Loucy (cell line): ENCODE results near the gene SIRPG.
"Not testable (repeated sequence)": the region's sequence is repeated elsewhere in the genome, so short reads cannot be mapped to it uniquely, and the experiment has no call there.

Experiments
- H2AFZ ChIP-seq: fragments of 200-600 bp; sonication (generic); 2 replicates; pipeline ENCODE4 v1.6.0; 2016; ENCODE audit warnings: antibody characterized with exemption, mild to moderate bottlenecking, low read length, moderate library complexity
- H3F3A ChIP-seq: fragments of 200-600 bp; 2 replicates; pipeline ENCODE4 v1.6.0; 2016; ENCODE audit warnings: antibody characterized with exemption, low read depth, mild to moderate bottlenecking
- H3K27me3 ChIP-seq: fragments of 200-600 bp; sonication (generic); 2 replicates; pipeline ENCODE4 v1.6.1; 2014; ENCODE audit warnings: low read length, mild to moderate bottlenecking; ENCODE audit not compliant: insufficient read depth, poor library complexity, severe bottlenecking
- H3K36me3 ChIP-seq: fragments of 200-600 bp; sonication (generic); 2 replicates; pipeline ENCODE4 v1.6.1; 2016; ENCODE audit warnings: low read length; ENCODE audit not compliant: insufficient read depth
- H3K4me1 ChIP-seq: fragments of 200-600 bp; sonication (generic); 2 replicates; pipeline ENCODE4 v1.5.1; 2014; ENCODE audit warnings: low read length, mild to moderate bottlenecking; ENCODE audit not compliant: insufficient read depth, poor library complexity, severe bottlenecking
- H3K4me2 ChIP-seq: fragments of 200-600 bp; sonication (generic); 2 replicates; pipeline ENCODE4 v1.6.0; 2014; ENCODE audit warnings: antibody characterized with exemption, low read length, low read depth, mild to moderate bottlenecking; ENCODE audit not compliant: poor library complexity, severe bottlenecking
- H3K4me3 ChIP-seq: fragments of 200-600 bp; sonication (generic); 2 replicates; pipeline ENCODE4 v1.5.1; 2014; ENCODE audit warnings: low read length, mild to moderate bottlenecking, mixed read lengths; ENCODE audit not compliant: poor library complexity, severe bottlenecking
- H3K79me2 ChIP-seq: fragments of 200-600 bp; sonication (generic); 2 replicates; pipeline ENCODE4 v1.6.1; 2014; ENCODE audit warnings: low read length; ENCODE audit not compliant: insufficient read depth
- H3K9ac ChIP-seq: fragments of 200-600 bp; sonication (generic); 2 replicates; pipeline ENCODE4 v1.6.0; 2014; ENCODE audit warnings: mild to moderate bottlenecking, low read depth, low read length, moderate library complexity; ENCODE audit not compliant: poor library complexity, severe bottlenecking
- H3K9me2 ChIP-seq: fragments of 200-600 bp; sonication (generic); replicated peaks from 2 replicates; pipeline ENCODE4 v1.6.1; 2016; ENCODE audit warnings: low read depth, low read length, mixed read lengths
- H3K9me3 ChIP-seq: fragments of 200-600 bp; sonication (generic); 2 replicates; pipeline ENCODE4 v1.6.1; 2014; ENCODE audit warnings: mild to moderate bottlenecking, antibody characterized with exemption, low read length, low read depth; ENCODE audit not compliant: insufficient read depth
- H4K20me1 ChIP-seq: fragments of 200-600 bp; sonication (generic); 2 replicates; pipeline ENCODE4 v1.6.0; 2014; ENCODE audit warnings: antibody characterized with exemption, low read length, mild to moderate bottlenecking; ENCODE audit not compliant: insufficient read depth, poor library complexity, severe bottlenecking
- CTCF ChIP-seq: fragments of 200-600 bp; sonication (generic); conservative IDR thresholded peaks from 2 replicates; pipeline ENCODE4 v1.5.1; 2014; ENCODE audit warnings: mild to moderate bottlenecking, antibody characterized with exemption, low read length
- EZH2phosphoT487 ChIP-seq: fragments of 200-600 bp; IDR thresholded peaks from 2 replicates; pipeline ENCODE4 v1.6.1; 2018; ENCODE audit warnings: antibody characterized with exemption, mild to moderate bottlenecking, moderate library complexity, borderline replicate concordance

Gene SIRPG

GRCh38 chr20:1618954-1619540 is 38.5 kb downstream of the SIRPG start:
- TF ChIP-seq EZH2phosphoT487 (no peak), CTCF (no peak)
- Histone ChIP-seq H3K4me1 (peaks cover 30% of the 10 kb centered on the region), H3K27me3 (no peaks in the 10 kb centered on the region), H3K9me2 (no peaks in the 10 kb centered on the region), H3K36me3 (no peaks in the 10 kb centered on the region), H4K20me1 (no peaks in the 10 kb centered on the region), H3K4me3 (no peak overlapping the region), H3K9ac (no peak overlapping the region), H3F3A (no peaks in the 10 kb centered on the region), H3K79me2 (no peaks in the 10 kb centered on the region), H2AFZ (no peak overlapping the region), H3K4me2 (no peak overlapping the region), H3K9me3 (peaks cover 8% of the 10 kb centered on the region; the same call in 1 of the 2 replicates)

- Histone ChIP-seq H3K9me3 (peaks cover 8% of the 10 kb centered on the region; the same call in 1 of the 2 replicates), H3K4me1 (peaks cover 30% of the 10 kb centered on the region), H3K4me2 (no peak overlapping the region), H3K9me2 (no peaks in the 10 kb centered on the region), H3K9ac (no peak overlapping the region), H4K20me1 (no peaks in the 10 kb centered on the region), H2AFZ (no peak overlapping the region), H3K79me2 (no peaks in the 10 kb centered on the region), H3F3A (no peaks in the 10 kb centered on the region), H3K27me3 (no peaks in the 10 kb centered on the region), H3K36me3 (no peaks in the 10 kb centered on the region), H3K4me3 (no peak overlapping the region)
- TF ChIP-seq CTCF (no peak), EZH2phosphoT487 (no peak)
Measured at GRCh38 chr20:1618479-1618878, 39.1 kb downstream of the SIRPG start.

GRCh38 chr20:1616858-1617434 is 40.6 kb downstream of the SIRPG start:
- H3F3A ChIP-seq, result no peaks in the 10 kb centered on the region
- no peak overlapping the region for H3K4me2 ChIP-seq
- H3K9me2 ChIP-seq, result no peaks in the 10 kb centered on the region
- peaks cover 8% of the 10 kb centered on the region; the same call in 1 of the 2 replicates for H3K9me3 ChIP-seq
- no peaks in the 10 kb centered on the region for H3K36me3 ChIP-seq
- no peak overlapping the region for H2AFZ ChIP-seq
- no peaks in the 10 kb centered on the region for H3K27me3 ChIP-seq
- TF ChIP-seq CTCF, result no peak
- TF ChIP-seq EZH2phosphoT487, result no peak
- no peak overlapping the region for H3K4me3 ChIP-seq
- H3K9ac ChIP-seq, result no peak overlapping the region
- no peaks in the 10 kb centered on the region for H4K20me1 ChIP-seq
- H3K79me2 ChIP-seq, result no peaks in the 10 kb centered on the region
- peaks cover 23% of the 10 kb centered on the region for H3K4me1 ChIP-seq

GRCh38 chr20:1610404-1610803 is 47.2 kb downstream of the SIRPG start:
- not testable (repeated sequence) for H3K4me2 ChIP-seq, H4K20me1 ChIP-seq, H3K36me3 ChIP-seq, H3K4me1 ChIP-seq, H3K79me2 ChIP-seq, H3K4me3 ChIP-seq, H3K9me3 ChIP-seq, H3F3A ChIP-seq, H3K9ac ChIP-seq, H2AFZ ChIP-seq, H3K9me2 ChIP-seq, H3K27me3 ChIP-seq

- H3K9me3 ChIP-seq, H3F3A ChIP-seq, H4K20me1 ChIP-seq, H3K9ac ChIP-seq, H3K9me2 ChIP-seq, H3K4me1 ChIP-seq, H3K4me2 ChIP-seq, H2AFZ ChIP-seq, H3K79me2 ChIP-seq, H3K27me3 ChIP-seq, H3K36me3 ChIP-seq, H3K4me3 ChIP-seq: not testable (repeated sequence)
Measured at GRCh38 chr20:1608678-1609347, 48.8 kb downstream of the SIRPG start.
